ENCODE data around the gene COL2A1.

DNA sequence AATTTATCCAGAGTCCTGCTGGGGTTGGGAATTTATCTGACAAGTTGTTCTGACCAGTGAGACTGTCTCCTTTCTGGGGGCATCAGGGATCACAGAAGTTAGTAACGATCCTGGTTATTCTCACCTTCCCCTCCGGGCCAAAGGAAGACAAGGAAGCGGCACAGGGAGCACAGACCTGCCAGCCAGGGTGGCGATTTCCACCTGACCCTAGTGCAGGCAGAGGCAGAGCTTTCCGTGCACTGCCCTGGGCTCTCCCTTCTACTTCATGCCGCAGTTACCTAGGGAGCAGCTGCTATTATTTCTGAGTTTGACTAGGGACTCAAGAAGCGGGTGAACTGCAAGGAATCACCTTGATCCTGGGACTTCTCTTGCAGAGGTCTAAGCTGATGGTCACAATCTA lies 33.4 kb downstream of the COL2A1 start:
- TF ChIP-seq, protein P1, sequence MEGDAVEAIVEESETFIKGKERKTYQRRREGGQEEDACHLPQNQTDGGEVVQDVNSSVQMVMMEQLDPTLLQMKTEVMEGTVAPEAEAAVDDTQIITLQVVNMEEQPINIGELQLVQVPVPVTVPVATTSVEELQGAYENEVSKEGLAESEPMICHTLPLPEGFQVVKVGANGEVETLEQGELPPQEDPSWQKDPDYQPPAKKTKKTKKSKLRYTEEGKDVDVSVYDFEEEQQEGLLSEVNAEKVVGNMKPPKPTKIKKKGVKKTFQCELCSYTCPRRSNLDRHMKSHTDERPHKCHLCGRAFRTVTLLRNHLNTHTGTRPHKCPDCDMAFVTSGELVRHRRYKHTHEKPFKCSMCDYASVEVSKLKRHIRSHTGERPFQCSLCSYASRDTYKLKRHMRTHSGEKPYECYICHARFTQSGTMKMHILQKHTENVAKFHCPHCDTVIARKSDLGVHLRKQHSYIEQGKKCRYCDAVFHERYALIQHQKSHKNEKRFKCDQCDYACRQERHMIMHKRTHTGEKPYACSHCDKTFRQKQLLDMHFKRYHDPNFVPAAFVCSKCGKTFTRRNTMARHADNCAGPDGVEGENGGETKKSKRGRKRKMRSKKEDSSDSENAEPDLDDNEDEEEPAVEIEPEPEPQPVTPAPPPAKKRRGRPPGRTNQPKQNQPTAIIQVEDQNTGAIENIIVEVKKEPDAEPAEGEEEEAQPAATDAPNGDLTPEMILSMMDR (IDR thresholded peaks at IDR 0.05), result no peak
- no peak for TF ChIP-seq POLR2A (IDR thresholded peaks at IDR 0.05)
